CD14-positive monocyte (primary cell): ENCODE results near the gene NPPA. TPM values are rescaled to one million over a fixed set of nuclear protein-coding genes. Genes with fewer than 3 reads are reported as not detected.

Source experiments
- DNase-seq, 3 donors: peaks; one replicate each; pipeline ENCODE4 v3.0.0-alpha.2; 2011 to 2022
- H2AFZ ChIP-seq: 2 replicates; pipeline ENCODE4 v1.6.0; 2012; ENCODE audit warnings: mild to moderate bottlenecking, low read depth, low read length, inconsistent platforms; ENCODE audit not compliant: insufficient read depth, poor library complexity, severe bottlenecking
- H3K27ac ChIP-seq, 2 donors: 1 replicate in 1 of 2; 2 replicates in 1 of 2; pipeline ENCODE4 v1.5.1; 2012 to 2013; ENCODE audit warnings: low read length in 2 of 2, control low read depth in 1 of 2, inconsistent platforms in 1 of 2, low read depth in 1 of 2, mild to moderate bottlenecking in 1 of 2
- H3K27me3 ChIP-seq, 2 donors: one replicate each; pipeline versions ENCODE4 v1.6.0 to v1.6.1; 2011 to 2013; ENCODE audit warnings: low read length in 2 of 2; ENCODE audit not compliant: control insufficient read depth in 2 of 2, insufficient read depth in 2 of 2
- H3K36me3 ChIP-seq, 2 donors: replicated peaks in 1 of 2; 1 replicate in 1 of 2; 2 replicates in 1 of 2; pipeline versions ENCODE4 v1.5.1 to v1.6.1; 2012 to 2013; ENCODE audit warnings: low read length in 2 of 2, control low read depth in 1 of 2, inconsistent platforms in 1 of 2, mild to moderate bottlenecking in 1 of 2; ENCODE audit not compliant: insufficient read depth in 2 of 2, control insufficient read depth in 1 of 2
- H3K4me1 ChIP-seq, 2 donors: 1 replicate in 1 of 2; 2 replicates in 1 of 2; pipeline versions ENCODE4 v1.5.1 to v1.6.1; 2012 to 2013; ENCODE audit warnings: low read length in 2 of 2, control low read depth in 1 of 2, inconsistent platforms in 1 of 2, mild to moderate bottlenecking in 1 of 2, moderate library complexity in 1 of 2; ENCODE audit not compliant: insufficient read depth in 2 of 2, control insufficient read depth in 1 of 2
- H3K4me2 ChIP-seq: replicated peaks from 2 replicates; pipeline ENCODE3; 2012; ENCODE audit warnings: low read length, moderate library complexity, mild to moderate bottlenecking; ENCODE audit not compliant: poor library complexity, severe bottlenecking; ENCODE audit errors: extremely low read depth
- H3K4me3 ChIP-seq, 3 experiments: fragments of 200-600 bp in 1 of 3; sonication (generic) in 1 of 3; replicated peaks in 1 of 3; 1 replicate in 2 of 3; 2 replicates in 1 of 3; pipeline ENCODE4 v1.5.1; 2011 to 2013; ENCODE audit warnings: low read length in 3 of 3, mild to moderate bottlenecking in 3 of 3, control low read depth in 2 of 3, low read depth in 2 of 3, inconsistent platforms in 1 of 3, moderate library complexity in 1 of 3
- H3K79me2 ChIP-seq: 2 replicates; pipeline ENCODE4 v1.6.0; 2012; ENCODE audit warnings: mild to moderate bottlenecking, control low read depth, inconsistent platforms, low read length, moderate library complexity; ENCODE audit not compliant: insufficient read depth
- H3K9ac ChIP-seq: 2 replicates; pipeline ENCODE4 v1.6.0; 2017; ENCODE audit warnings: low read length, mild to moderate bottlenecking; ENCODE audit not compliant: insufficient read depth, poor library complexity, severe bottlenecking
- H3K9me3 ChIP-seq, 2 donors: replicated peaks in 1 of 2; 1 replicate in 1 of 2; 2 replicates in 1 of 2; pipeline versions ENCODE4 v1.5.1 to v1.6.1; 2012 to 2013; ENCODE audit warnings: low read length in 2 of 2, control low read depth in 1 of 2; ENCODE audit not compliant: control insufficient read depth in 1 of 2, insufficient read depth in 1 of 2
- H4K20me1 ChIP-seq: 2 replicates; pipeline ENCODE4 v1.6.0; 2012; ENCODE audit warnings: mild to moderate bottlenecking, low read length, control low read depth, moderate library complexity; ENCODE audit not compliant: insufficient read depth
- H3K27ac Mint-ChIP-seq, 7 donors: one replicate each; pipeline ENCODE4 v1.8.0; 2020; ENCODE audit warnings: mild to moderate bottlenecking in 7 of 7, mixed read lengths in 7 of 7, moderate library complexity in 6 of 7, inconsistent platforms in 2 of 7
- H3K27me3 Mint-ChIP-seq, 3 donors: one replicate each; pipeline ENCODE4 v1.8.0; 2021 to 2022; ENCODE audit warnings: low read depth in 3 of 3, mild to moderate bottlenecking in 3 of 3, mixed read lengths in 3 of 3, moderate library complexity in 3 of 3, inconsistent platforms in 1 of 3
- H3K36me3 Mint-ChIP-seq, 2 donors: one replicate each; pipeline ENCODE4 v1.8.0; 2020; ENCODE audit warnings: mixed read lengths in 2 of 2, inconsistent platforms in 1 of 2, mild to moderate bottlenecking in 1 of 2
- H3K4me1 Mint-ChIP-seq: one replicate; pipeline ENCODE4 v1.8.0; 2020; ENCODE audit warnings: mild to moderate bottlenecking, mixed read lengths
- H3K4me3 Mint-ChIP-seq, 2 donors: one replicate each; pipeline ENCODE4 v1.8.0; 2020; ENCODE audit warnings: mild to moderate bottlenecking in 2 of 2, mixed read lengths in 2 of 2, moderate library complexity in 1 of 2
- H3K9me3 Mint-ChIP-seq, 7 donors: one replicate each; pipeline ENCODE4 v1.8.0; 2020 to 2022; ENCODE audit warnings: mixed read lengths in 7 of 7, mild to moderate bottlenecking in 6 of 7, moderate library complexity in 6 of 7, inconsistent platforms in 2 of 7
- CTCF ChIP-seq: fragments of 200-600 bp; IDR thresholded peaks from one replicate; pipeline ENCODE4 v1.8.0; 2022; ENCODE audit warnings: antibody characterized with exemption, mild to moderate bottlenecking
- WGBS: methylation state at CpG from one replicate; pipeline ENCODE4 v1.1.5; 2013; ENCODE audit warnings: missing lambda C conversion rate; ENCODE audit not compliant: insufficient coverage; 5-methylcytosine and 5-hydroxymethylcytosine counted together
- intact Hi-C, 2 donors: fragments of 100-400 bp; cut with micrococcal nuclease; formaldehyde crosslinking; loops; one replicate each; pipeline versions ENCODE4 v1.15.0 to v1.15.1; 2023
- polyA plus RNA-seq, 3 donors: library from polyadenylated mRNA; depleted of rRNA in 1 of 3; unstranded in 2 of 3; stranded (reverse) in 1 of 3; fragments of 300-500 nt in 2 of 3; fragments of >200 nt in 1 of 3; fragmentation: Illumina TruSeq in 2 of 3; gene quantifications; 1 replicate in 2 of 3; 2 replicates in 1 of 3; pipeline ENCODE4 v1.2.3, GENCODE V29; 2012 to 2021

Gene NPPA
- polyA plus RNA-seq, 3 donors, result not detected

DNA sequence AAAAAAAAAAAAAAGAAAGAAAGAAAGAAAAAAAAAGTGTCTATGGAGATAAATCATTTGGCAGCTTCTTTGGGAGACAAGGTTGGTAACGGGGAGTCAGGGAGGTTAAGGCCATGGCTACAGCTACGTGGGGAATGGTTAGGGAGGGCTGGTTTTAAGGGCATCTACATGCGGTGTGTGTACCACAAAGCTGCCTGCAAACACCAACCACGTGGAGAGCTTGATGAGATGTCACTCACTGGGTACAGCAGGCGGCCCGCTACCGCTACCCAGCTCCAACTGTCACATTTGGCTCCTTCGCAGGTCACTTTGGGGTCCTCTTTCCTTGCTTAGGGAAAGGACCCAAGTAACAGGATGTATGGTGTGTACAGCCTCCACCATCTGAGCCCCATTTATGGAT is 6.9 kb upstream of the NPPA start:
- H3K79me2 ChIP-seq, result no peaks in the 10 kb centered on the region
- H3K9me3 ChIP-seq, result peaks cover 0 to 7% of the 10 kb centered on the region in 2 donors
- 62% methylated on average over 6 of the region's 8 CpGs for WGBS
- H3K27ac Mint-ChIP-seq, result peak overlapping the region in 1 of 7 donors; percentile 25
- no peaks in the 10 kb centered on the region for H3K36me3 Mint-ChIP-seq
- H3K9me3 Mint-ChIP-seq, result peaks cover 0 to 7% (median 0%) of the 10 kb centered on the region in 7 donors
- H3K4me3 Mint-ChIP-seq, result peak overlapping the region in 1 of 2 donors; percentile 2
- H3K4me2 ChIP-seq, result no peak overlapping the region
- H3K4me1 Mint-ChIP-seq, result peaks cover 12% of the 10 kb centered on the region
- H3K4me3 ChIP-seq, result no peak overlapping the region
- H3K4me1 ChIP-seq, result peaks cover 12 to 15% of the 10 kb centered on the region in 2 donors
- peaks cover 29 to 38% (median 36%) of the 10 kb centered on the region in 3 donors for H3K27me3 Mint-ChIP-seq
- TF ChIP-seq CTCF, result no peak
- H4K20me1 ChIP-seq, result no peaks in the 10 kb centered on the region
- no peak for DNase-seq
- H3K27me3 ChIP-seq, result peaks cover 25 to 31% of the 10 kb centered on the region in 2 donors
- no peak overlapping the region for H3K27ac ChIP-seq
- H3K36me3 ChIP-seq, result no peaks in the 10 kb centered on the region
- no peak overlapping the region for H2AFZ ChIP-seq
- intact Hi-C loops, result no loop called here
- H3K9ac ChIP-seq, result no peak overlapping the region

GRCh38 chr1:11851180-11851579 is 3.6 kb upstream of the NPPA start:
- no peaks in the 10 kb centered on the region for H4K20me1 ChIP-seq
- H3K9me3 ChIP-seq, result no peaks in the 10 kb centered on the region
- Mint-ChIP-seq H3K27ac (peak overlapping the region in 3 of 7 donors; percentile 53 to 74 (median 62)), H3K4me3 (peak overlapping the region in 1 of 2 donors; percentile 64), H3K4me1 (peaks cover 12% of the 10 kb centered on the region), H3K36me3 (peaks cover 19 to 20% of the 10 kb centered on the region in 2 donors), H3K9me3 (no peaks in the 10 kb centered on the region), H3K27me3 (peaks cover 3 to 9% (median 6%) of the 10 kb centered on the region in 3 donors)
- no peak overlapping the region for H3K4me3 ChIP-seq
- no peak overlapping the region for H2AFZ ChIP-seq
- intact Hi-C loops, result no loop called here
- H3K4me1 ChIP-seq, result peaks cover 12 to 15% of the 10 kb centered on the region in 2 donors
- no peaks in the 10 kb centered on the region for H3K79me2 ChIP-seq
- peak; percentile 23 to 49 (median 35) for DNase-seq
- peaks cover 10 to 17% of the 10 kb centered on the region in 2 donors for H3K36me3 ChIP-seq
- no peak for TF ChIP-seq CTCF
- no peak overlapping the region for H3K27ac ChIP-seq
- no peak overlapping the region for H3K9ac ChIP-seq
- no peaks in the 10 kb centered on the region for H3K27me3 ChIP-seq
- H3K4me2 ChIP-seq, result no peak overlapping the region
- 0% methylated on average over 4 of the region's 7 CpGs for WGBS
